Cortex of kidney (tissue), 1 donor: ENCODE data around the gene ARHGAP28.
"Not testable (repeated sequence)": the region's sequence is repeated elsewhere in the genome, so short reads cannot be mapped to it uniquely, and the experiment has no call there.

ENCODE experiments used
- DNase-seq: peaks from one replicate; lab custom pipeline; 2025; lab: John Stamatoyannopoulos, UW

ARHGAP28 gene

DNA sequence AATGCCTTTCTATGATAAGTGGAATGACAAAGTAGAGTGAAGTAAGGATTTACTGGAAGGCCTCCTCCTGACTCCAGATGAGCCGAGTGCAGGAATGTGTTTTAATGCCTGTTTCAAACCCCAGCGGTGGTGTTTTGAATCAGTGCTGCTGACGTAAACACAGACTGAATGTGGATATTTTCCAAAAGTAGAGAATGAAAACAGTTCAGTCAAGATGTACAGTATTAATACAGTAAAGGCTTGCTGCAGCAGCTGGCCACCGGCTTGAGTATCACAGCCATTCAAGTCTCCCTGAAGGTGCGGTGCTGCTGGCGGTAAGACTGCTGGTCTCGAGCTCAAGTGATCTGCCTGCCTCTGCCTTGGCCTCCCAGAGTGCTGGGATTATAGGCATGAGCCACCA, 46.7 kb downstream of the ARHGAP28 start:
- DNase-seq = no peak

DNA sequence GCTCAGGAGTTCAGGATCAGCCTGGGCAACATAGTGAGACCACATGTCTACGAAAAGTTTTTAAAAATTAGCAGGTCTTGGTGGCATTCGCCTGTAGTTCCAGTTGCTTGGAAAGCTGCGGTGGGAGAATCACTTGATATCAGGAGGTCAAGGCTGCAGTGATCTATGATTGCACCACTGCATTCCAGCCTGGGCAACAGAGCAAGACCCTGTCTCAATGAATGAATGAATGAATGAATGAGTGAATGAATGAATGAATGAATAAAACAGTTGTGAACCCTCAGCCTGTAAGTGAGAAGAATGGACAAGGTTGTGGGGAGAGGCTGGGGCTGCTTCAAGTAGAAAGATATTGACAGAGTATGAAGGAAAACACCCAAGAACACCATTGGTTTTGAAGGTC, 48.0 kb downstream of the ARHGAP28 start:
- DNase-seq = no peak

DNA sequence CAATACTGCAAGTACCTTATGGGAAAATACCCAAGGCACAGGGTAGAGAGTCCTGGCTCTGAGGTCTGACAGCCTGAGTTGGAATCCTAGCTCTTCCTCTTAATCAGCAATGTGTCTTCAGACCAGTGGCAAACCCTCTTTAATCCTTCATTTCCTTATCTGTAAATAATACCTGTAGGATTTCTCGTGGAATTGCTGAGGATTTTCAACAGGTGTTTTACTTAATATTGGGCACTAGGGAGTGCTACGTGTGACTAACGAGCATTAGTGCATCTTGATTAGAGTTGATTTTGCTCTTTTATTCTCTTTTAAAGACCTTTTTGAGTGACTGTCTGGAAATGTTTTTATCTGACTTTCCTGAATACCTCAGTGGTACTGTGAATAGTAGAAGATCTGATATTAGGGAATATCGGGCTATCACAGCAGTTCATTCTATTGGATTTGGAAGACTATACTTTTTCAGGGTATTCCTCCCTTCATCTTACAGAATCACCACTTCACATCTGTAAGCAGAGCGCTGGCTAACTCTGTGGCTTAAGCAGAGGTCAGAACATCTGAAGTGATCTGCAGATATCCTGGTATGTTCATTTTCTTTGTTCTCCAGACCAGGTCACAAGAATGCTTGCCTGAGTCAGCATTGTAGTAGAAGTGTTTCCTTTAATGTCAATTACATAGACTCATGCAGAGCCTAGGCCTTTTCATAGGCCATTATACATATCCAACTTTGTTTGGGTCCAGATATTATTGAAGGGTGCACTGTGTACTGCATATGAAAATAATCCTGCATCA, 49.1 kb downstream of the ARHGAP28 start:
- DNase-seq = no peak

DNA sequence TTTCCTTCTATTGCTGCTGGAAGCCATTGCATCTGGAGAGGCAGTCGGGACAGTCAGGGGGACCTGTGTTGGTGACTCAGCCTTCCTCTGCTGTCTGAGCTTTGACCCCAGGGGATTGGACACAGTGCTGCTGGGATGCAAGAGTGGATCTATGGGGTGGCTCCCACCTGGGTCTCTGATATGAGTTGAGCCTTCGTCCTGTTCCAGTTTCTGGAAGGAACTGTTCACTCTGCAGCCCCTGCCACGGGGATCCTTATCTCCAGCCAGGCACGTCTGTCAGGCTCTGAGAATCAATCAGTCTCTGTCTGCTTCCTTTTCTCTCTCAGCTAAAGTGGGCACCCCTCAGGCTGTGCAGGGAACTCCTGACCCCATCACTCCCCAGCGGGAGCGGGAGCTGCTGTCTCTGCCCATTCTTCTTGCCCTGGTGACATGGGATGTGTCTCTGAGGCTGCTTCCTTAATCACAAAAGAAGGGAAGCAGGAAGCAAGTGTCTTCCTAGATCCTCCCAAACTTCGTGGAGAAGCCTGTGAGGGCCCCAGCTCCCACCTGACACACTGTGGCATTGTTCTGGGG, 51.7 kb downstream of the ARHGAP28 start:
- DNase-seq = no peak

DNA sequence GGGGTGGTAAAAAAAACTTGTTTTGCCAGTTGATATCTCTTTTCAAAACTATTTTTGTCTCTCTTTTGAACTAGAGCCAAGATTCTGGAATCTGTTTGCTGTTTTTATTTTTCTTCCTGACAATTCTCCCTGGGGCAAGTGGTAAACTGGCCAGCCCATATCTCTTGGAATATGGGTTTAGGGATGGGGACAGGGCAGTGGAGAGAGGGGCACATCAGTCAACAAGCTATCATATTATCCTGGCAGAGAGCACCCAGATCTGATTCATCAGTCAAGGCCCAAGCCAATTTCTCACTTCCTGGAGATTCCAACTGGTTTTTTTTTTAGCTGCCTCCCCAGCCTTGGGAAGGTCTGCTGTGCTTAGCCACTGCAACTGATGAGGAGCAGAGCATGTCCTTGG, 52.3 kb downstream of the ARHGAP28 start:
- DNase-seq = no peak

DNA sequence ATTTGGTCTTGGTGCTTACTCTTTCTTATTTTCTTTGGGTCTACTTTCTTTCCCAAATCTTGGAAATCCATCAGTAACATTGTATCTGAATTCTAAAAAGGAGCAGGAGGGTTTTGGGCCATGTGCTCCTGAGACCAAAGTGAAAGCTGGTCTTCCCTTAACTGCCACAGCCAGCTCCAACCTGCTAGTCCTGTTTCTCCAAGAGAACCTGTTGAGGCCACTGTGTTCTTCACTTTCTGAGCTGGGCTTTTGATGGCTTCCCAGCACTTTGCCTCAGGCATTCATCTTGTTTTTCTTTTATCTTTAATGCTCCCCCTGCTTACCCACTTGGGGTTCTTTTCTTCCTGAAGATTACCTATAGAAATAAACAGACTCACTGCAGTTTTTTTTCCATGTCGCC, 53.3 kb downstream of the ARHGAP28 start:
- DNase-seq = no peak

DNA sequence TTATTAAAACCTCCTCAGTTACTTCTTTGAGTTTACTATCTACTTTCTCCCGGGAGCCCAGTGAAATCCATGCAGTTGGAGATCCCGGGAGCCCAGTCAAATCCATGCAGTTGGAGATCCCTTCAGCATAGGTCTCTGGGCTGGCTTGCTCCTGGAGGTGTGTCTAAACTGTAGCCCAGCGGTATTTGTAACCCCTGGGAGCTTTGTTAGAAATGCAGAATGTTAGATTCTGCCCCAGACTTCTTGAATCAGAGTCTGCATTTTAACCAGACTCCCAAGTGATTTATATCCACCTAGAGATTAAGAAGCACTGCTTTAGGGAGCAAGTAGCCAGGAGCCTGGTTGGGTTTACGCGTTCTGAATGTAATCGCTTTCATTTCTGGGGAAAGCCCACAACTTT, 54.5 kb downstream of the ARHGAP28 start:
- no peak for DNase-seq

DNA sequence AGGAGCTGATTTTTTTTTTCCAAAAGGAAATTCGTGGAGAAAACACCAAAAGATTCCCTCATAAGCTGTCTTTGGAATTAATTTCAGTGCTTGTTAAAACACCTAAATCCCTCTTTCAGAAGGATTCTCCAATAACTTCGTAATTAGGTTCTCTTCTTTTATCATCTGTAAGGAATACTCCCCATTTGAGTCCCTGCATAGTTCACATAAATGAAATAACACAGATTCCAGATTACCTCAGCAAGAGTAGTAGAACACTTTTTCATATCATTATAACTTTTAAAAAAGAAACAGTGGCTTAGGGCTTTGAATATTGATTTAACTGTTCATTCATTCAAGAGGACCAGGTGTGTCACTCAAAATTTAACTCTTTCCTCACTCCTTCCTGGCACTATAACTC, 55.5 kb downstream of the ARHGAP28 start:
- DNase-seq = no peak

DNA sequence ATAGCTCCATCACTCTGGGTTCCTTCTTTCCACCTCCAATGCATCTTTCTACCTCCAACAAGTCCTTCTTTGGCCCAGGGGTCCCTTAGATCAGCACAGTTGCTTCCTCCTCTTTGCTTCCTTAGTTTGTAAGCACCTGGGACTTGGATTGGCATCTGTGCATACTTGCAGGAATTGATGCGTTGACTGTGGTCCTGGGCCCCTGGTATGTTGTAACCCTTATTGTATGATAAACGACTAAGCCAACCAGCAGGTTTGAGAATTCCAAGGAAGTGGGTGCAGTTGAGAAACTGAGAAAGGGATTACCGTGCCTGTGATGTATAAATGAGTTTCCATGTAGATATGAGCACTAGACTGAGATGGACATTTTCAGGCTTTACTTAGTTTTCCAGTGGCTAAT, 55.9 kb downstream of the ARHGAP28 start:
- no peak for DNase-seq

DNA sequence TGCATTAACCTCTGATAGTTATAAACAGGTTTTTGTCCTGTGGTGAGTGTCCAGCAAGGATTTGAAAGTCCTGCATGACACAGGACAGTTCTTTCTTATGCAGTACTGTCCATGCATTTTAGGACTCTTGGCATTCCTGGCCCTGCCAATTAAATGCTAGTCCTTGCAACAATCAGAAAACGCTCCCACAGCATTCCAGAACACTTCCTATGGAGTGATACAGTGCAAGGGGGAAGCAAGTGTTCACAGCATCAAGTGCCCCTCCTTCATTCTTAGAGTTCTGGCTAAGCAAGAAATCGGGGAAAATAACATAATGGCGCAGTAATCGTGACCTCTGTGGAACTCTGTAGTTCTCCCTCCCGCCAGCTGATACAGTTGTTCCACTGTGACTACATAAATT, 62.9 kb downstream of the ARHGAP28 start:
- no peak for DNase-seq

DNA sequence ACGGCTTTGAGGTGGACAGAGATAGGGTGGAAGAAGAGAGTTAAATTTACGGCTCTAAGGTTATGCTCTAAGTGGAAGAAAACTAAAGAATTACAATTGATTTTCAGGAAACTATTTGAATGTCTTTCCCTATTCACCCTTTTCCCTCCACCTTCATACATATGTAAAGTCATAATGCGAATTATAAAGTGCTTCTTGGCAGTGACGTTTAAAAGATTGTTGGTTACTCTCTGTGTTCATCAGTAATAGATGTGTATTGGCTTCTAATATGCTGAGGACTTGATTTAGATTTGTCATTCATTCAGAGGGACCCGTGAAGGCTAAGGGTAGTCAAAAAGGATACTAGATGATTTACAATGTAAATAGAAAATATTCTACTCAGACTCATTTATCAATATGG, 63.9 kb downstream of the ARHGAP28 start:
- no peak for DNase-seq

DNA sequence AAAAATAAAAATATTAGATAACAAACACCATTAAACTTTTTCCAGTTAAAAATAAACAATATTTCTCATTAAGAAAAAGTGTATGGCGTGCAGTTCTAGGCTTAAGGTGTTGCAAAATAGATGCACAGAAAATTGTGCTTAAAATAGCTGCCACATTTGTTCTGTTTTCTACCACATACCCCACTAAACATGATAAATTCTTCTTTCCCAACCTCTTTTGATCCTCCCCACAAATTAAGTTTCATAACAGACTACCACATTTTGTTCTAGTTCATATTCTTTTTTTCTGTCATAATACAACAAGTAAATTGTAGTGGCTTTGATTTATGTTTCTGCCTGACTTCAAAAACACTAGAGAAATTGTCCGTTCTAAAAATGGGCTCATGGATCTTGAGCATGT, 64.5 kb downstream of the ARHGAP28 start:
- no peak for DNase-seq

DNA sequence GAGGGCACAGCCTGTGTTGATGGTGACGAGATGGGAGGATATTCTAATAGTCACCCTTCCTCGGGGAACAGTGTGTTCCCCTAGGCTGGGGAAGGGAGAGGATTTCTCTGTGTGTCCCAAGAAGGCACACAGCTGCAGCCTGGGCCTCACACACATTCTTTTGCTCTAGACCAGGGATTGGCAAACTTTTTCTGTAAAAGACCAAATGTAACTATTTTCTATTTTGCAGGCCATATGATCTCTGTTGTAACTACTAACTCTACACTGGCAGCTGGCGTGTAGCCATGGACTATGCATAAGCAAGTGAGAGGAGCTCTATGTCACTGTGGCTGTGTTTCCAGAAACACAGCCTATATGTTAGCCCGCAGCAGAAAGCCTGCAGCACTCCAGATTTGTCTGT, 65.8 kb downstream of the ARHGAP28 start:
- no peak for DNase-seq

DNA sequence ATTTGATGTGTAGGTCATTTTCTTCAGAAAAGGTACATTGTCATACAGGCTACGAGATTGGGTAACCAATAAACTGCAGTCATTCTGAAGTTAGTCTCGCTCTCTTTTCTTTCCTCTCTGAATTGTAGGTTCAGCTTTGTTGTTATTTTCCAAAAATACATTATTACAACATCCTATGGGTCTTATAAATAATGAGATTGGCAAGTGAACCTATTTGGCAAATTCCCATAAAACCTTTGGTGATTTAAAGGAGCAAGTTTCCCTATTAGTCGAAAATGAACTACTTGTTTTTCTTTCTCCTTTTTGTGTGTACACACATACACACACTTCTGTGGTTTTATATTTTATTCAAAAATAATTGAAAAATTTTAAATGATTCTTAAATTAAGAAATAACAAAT, 67.0 kb downstream of the ARHGAP28 start:
- DNase-seq = no peak

DNA sequence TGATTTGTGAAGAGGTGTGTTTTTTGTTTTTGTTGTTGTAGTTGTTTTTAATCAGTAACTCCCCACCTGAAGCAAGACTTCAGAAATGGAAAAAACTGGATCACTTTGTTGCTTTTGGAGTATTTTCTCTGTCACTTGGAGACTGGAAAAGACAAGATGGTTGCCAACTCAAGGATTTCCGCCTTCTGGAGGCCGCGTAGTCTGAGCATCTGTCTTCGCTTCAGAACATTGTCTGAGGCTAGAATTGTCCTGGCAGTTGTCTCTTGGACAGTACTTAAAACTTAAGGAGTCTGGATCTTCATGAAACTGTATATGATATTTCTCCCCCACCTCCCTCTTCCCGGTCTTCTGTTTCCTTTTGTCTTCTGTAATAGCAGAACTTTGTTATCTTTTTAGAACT, 67.7 kb downstream of the ARHGAP28 start:
- no peak for DNase-seq

DNA sequence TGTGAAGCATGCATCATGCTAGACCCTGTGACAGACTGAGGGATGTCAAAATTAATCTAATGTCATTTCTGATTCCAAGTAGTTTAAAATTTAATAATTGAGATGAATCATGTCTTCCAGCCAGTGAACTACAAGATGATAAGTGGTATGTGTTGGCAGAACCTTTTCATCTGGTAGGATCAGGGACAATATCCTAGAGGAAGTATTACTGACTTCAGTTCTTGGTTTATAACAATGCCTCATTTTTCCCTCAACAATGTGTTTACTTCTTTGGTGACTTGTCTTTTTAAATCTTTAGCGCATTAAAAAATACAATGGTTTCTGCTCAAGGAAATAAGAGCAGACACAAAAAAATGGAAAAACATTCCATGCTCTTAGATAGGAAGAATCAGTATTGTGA, 69.4 kb downstream of the ARHGAP28 start:
- DNase-seq = no peak

DNA sequence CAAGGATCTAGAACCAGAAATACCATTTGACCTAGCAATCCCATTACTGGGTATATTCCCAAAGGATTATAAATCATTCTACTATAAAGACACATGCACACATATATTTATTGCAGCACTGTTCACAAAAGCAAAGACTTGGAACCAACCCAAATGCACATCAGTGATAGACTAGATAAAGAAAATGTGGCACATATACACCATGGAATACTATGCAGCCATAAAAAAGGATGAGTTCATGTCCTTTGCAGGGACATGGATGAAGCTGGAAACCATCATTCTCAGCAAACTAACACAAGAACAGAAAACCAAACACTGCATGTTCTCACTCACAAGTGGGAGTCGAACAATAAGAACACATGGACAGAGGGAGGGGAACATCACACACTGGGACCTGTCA, 70.8 kb downstream of the ARHGAP28 start:
- not testable (repeated sequence) for DNase-seq

DNA sequence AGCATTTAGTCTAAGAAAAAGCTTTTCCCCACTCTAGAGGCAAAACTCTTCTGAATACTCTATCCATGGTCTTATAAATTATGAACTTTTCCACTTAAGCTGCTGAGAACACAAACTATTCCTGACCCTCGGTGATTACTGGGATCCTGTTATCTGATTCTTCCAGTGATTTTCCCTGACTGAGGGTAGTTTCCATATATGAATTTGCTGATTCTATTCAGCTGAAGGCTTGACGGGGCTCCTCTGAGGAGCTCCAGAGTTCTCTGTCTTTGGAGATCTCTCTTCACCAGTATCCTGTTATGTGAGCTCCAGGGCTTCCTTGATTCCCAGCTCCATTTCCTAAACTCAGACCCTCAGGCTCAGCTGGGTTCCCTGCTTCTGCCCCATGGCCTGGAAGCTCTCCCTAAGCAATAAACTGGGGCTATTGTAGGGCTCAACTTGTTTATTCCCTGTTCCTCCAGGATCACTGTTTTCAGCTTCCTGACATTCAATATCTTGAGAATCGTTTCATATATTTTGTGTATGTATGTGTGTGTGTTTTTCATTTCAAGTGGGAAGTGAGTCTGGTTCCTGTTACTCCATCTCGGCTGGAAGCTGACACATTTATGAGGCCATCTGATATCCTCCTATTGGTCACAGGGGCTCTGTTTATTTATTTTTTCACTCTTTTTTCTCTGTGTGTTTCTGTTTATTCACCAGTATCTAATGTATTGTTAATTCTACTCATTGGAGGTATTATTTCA, 78.2 kb downstream of the ARHGAP28 start:
- DNase-seq = no peak

DNA sequence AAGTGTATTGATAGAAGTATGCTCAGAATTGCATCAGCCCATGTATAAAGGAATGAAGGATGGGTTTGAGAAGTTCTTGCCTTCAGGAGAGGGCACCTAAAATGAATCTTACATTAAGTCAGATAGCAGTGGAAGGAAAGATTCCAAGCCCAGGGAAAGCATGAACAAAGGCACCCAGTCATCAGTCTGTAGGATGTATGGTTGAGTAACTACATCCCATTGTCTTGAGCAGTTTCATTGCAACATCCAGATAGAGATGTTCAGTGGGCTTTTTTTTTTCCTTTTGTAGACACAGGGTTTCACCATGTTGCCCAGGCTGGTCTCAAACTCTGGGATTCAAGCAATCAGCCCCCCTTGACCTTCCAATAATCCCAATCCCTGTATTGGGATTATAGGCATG, 80.7 kb downstream of the ARHGAP28 start:
- no peak for DNase-seq

DNA sequence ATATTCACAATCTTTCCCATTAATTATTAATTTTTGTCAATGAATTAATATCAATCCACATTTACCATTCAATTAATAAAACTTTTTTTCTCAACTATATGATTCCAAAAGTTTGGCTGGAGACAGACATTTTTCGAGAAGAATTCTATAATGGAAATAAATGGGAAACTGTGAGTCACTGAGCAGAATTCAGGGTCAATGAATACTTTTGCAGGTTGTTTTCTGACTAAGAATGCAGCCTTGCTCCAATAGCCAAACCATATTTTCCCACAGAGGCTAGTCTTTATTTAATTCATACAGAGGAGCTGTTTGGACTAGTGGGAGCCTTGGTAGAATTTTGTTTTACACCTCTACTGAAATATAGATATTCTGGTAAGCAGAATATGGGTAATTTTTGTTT, 82.3 kb downstream of the ARHGAP28 start:
- DNase-seq = no peak

DNA sequence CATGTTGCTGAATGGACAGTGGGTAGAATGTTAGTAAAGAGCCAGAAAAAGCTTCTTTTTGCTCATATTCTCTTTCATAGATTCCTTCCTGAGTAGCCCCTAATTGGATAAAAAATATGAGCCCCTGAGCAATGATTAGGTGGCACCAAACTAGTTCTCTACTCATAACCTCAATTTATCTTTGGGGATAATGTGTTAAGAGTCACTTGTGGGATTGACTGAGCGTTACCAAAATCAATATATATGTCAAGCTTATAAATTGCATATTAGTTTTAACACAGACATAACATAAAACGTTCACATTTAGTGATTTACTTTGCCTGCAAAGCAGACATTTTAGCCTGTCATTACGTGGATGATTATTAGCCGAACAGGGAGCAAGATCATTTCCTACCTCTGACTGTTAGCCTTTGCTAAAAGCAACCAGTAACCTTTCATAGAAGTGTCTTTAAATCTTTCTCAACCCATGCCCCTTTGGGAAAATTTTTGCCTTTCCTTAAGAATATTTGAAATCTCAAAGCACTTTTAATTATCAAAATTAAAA, 85.4 kb downstream of the ARHGAP28 start:
- no peak for DNase-seq

DNA sequence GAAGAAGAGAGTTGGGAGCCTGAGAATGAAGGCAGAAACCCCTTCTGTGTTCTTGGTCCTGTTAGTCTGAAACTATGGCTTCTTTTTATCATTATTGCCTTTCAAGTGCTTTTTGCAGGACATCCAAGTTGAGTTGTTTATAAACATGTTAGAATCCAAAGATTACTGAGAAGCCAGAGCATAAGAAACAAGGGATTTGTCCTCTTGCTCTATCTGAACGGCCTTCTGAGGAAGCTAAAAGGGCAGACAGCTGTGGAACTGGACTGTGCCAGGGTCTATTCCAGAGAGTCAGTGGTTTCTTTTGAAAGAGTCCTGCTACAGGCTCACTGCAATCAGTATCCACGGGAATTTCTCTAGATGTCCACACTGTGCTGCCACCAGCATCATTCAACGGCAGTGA, 86.6 kb downstream of the ARHGAP28 start:
- no peak for DNase-seq

DNA sequence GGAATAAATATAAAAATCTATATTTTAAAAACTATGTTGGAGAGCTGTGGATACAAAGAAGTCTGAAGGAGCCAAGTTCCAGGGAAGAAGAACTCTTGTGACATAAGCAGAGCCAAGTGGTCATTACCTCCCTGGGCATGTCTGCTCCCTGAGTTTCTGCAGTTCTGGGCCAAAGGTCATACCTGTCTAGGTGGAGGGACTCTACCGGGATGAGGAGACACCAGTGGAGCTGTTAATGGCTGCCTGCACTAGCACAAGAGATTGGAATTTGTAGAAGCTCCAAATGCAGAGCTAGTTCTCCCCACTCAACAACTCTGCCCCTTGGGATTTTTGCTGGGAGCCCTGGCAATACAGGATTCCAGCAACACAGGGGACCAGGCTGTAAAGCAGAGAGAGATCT, 89.8 kb downstream of the ARHGAP28 start:
- no peak for DNase-seq
